Stimulated activated CD4-positive, alpha-beta T cell treated with anti-CD3 and anti-CD28 coated beads, Interleukin-12 subunit alpha, Interleukin-12 subunit beta, amount 100 ng/mL, for 4 hours (primary cell): ENCODE measurements around the gene INTS1.
"Not testable (repeated sequence)": the region's sequence is repeated elsewhere in the genome, so short reads cannot be mapped to it uniquely, and the experiment has no call there.

ENCODE experiments used
- DNase-seq: peaks from one replicate; pipeline ENCODE4 v3.0.0-alpha.2; 2020

INTS1 gene

DNA sequence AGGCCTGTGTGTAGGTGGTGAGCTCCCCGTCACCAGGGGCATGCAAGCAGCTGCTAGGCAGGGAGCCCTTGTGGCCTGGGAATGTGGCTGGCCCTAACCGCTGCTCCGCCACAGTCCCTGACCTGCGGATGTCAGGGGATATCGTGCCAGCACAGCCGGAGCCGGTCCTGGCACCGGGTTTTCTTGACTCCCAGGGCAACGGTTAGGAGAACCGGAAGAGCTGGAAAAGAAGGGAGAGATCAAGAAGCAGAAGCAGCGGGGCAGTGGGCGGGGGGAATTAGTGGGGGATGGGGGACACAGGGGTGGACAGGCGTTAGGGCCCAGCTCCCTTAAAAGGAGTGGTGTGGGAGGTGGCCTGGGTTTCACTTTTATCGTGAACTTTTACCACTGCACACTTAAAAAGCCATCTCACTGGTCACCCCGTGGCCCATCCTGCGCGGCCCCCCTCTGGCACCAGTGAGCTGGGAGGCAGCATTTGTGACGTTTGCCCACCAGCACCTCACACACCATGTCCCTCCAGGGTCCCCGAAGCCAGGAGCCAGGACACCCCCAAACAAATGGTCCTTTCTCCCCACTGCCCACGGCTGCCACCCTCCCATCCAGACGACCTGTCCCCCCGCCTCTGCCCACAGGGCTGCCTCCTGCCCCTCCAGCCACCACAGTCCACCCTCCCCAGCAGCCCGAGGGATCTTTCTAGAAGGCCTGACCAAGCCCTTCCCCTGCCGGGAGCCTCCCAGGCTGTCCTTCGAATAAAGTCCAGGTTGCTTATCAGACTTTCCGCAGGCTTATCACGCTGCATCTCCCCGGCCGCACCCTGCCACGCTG lies 43.2 kb downstream of the INTS1 start:
- DNase-seq, result no peak

DNA sequence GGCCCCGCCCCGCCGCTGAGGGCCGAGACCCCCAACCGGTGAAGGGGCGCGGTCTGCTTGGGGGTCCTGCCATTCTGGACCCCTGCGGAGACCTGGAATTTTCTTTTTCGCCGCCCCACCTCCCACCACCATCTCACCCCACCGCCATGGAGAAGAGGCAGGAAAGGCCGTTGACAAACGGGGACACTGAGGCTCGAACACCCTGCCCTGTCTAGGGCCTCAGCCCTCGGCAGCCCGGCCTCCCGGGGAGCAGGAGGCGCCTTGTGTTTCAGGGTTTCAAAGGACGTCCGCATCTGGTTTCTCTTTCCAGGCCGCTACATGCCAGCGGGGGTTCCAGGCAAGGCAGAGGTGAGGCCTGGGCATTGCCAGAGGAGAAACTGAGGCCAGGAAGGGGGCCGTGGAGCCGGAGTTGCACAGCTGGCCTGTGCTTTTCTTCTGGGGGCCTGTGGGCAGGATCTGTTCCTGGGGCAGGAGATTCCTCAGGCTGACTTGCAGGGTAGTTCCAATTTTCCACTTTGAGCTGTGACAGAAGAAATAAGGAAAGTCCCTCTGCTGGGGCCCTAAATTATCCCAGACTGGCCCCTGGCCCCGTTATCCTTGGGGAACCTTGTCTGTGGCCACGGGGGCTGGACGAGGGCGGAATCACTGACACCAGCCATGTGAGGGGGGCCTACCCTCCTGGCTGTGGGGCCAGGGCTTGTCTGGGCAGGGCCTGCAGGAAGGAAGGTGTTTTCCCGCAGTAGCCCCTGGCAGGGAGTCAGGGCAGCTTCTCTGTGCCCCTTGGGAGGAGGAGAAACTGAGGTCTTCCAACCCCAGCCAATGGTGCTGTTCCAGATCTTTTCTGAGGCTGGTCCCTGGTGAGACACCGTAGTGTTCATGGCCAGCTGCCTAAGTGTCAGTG lies 44.0 kb downstream of the INTS1 start:
- DNase-seq, result no peak

DNA sequence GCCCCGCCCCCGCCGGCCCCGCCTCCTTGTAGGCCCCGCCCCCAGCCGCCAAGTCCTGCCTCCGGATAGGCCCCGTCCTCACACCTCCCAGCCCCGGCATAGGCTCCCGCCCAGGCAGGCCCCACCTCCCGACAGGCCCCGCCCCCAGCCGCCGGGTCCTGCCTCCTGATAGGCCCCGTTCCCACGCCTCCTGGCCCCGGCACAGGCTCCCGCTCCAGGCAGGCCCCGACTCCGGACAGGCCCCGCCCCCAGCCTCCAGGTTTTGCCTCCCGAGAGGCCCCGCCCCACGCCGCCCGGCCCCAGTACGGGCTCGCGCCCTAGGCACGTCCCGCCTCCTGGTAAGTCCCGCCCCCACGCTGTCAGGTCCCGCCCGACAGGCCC lies 44.7 kb downstream of the INTS1 start:
- peak; percentile 96 for DNase-seq

DNA sequence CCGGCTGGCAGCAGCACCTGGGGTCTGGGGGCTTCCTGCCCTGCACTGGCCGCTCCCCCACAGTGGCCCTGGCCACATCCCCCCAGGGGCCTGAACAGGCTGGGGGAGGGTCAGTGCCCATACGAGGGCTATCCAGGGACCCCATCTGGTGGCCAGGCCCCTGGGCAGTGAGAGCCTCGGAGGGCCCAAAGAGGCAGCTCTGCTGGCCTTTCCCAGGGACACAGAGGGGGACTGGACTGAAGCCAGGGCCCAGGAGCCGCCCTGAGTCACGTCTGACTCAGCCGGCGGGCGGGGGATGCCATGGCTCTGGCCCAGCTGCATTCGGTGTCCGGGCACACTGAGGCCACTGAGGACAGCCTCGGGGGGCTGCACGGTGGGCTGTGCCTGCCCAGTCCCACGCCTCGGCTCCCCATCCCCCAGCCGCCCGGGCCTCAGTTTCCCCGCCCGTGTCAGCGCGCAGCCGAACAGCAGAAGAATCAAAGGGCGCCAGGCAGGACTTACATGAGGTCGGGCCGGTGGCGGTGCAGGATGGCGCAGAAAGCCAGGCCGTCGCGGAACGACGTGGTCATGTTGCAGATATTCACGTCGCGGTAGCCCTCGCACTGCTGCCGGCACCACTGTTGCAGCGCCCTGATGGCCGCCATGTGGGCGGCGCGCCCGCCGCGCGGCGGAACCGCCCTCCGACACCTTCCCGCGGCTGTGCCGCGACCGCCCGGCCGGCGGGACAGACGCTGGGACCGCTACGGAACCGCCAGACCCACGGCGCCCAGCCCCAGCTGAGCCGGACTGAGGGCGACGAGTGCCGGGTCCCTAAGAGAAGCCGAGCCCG lies 45.3 kb downstream of the INTS1 start, which contains the start of gene MICALL2:
Gene MICALL2 (minus strand): TSS at position 788 of the 829 bp plus-strand sequence. CDS start 144 bp downstream, at position 644.
- DNase-seq, result no peak

DNA sequence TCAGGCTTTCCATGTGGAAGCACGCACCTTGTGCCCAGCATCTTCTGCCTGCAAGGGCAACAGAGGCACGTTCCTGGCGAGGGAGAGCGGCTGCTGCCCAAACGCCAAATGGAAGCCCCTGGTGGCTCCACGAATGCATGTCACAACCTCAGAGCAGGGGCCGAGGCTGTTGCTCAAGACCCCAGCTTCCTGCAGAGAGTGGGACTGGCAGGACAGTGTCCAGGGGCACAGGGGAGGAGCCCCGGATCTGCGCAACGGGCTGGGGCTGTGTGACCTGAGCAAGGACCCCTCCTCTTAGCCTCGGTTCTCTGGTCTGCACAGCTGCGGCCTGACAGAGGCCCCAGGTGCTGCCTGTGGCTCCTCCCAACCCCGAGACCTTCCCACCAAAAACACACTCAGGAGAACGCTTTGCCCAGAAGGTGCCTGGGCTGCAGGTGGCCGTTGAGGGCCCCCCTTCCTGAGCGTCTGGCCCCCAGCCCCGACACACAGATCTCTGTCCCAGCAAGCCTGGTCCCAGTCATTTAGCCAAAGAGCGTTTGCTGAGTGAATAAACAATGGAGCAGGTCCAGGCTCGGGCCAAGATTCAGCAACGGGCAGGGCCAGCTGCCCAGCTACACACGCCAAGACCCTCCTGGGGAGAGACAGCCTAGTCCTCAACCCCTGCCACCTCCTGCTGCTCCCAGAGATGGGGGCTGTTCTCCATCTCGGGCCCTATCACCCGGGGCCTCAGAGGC lies 46.1 kb downstream of the INTS1 start:
- DNase-seq, result no peak

DNA sequence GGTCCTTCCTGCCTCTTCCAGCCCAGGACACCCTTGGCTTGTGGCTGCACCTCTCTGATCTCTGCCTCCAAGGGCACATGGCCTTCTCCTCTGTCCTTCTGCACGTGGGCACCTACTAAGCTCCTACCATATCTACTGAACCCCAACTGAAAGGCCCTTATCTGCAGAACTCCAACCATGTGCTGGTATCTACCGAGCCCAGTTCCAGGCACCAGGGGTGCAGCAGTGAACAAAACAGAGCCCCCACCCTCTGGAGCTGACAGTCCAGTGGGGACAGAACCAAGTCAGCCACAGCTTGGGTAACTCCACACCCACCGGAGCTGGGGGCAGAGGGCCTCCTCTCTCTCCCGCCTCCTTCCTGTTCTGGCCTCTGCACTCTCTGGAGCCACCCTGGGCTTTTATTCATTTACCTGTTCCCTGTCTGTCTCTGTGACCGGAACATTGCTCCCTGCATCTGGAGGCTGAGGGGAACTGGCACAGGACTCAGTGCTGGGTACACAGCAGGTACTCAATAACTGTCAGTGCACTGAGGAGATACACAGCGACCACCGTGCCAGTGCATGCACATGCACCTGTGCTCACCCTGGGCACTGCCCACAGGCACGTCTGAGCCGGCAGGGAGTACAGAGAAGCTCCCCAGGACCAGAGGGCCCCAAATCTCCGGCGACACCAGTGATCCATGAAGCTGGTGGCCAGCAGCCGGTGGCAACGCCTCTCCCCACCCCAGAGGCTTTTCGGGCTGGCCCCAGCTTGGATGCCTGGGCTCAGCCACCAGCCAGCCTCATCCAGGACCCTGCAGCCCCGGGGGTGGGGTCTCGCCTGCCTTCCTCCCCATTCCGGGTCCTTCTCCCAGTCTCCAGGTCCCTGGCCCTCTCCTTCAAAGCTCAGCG lies 46.9 kb downstream of the INTS1 start:
- DNase-seq, result no peak

DNA sequence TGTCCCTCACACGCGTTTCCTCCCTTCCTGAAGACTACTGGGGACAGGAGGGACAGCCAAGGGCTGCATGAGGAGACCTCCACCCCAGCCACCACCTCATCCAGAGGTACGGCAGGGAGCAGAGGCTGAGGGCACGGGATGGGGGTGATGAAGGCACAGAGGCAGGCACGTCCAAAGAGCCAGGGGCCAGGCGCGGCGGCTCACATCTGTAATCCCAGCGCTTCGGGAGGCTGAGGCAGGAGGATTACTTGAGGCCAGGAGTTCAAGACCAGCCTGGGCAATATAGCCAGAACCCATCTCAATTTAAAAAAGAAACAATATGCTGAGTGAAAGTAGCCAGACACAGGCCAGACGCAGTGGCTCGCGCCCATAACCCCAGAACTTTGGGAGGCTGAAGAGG lies 48.2 kb downstream of the INTS1 start:
- DNase-seq, result no peak

DNA sequence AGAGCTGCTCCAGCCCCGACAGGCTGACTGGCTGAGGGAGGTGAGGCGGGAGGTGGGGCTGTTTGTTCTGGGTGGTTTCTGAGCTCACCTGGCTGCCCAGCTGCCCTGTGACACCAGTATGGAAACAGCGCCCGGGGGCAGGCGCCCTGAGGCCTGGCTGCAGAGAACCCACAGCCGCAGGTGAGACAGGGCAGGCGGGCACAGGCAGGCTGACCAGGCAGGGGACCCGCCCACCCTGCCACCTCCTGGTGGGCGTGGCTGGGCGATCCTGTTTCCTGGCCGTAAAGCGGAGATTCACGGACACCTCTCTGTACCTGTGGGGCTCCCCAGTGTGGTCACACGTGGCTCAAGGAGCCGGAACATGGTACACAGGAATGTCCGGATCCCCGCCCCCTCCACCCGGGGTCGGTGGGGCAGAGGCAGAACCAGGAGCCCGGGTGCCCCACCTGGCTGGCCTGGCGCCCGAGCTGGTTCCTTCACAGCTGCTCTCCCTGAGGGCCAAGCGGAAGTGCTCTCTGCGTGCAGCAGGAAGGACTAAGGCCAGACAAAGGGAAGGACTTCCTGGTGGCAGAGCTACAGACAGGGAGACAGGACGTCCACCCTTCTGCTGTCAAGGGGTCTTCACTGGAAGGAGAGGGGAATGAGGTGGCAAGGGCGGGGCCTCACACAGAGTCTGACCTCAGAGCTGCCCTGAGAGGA lies 48.8 kb downstream of the INTS1 start:
- DNase-seq, result no peak

DNA sequence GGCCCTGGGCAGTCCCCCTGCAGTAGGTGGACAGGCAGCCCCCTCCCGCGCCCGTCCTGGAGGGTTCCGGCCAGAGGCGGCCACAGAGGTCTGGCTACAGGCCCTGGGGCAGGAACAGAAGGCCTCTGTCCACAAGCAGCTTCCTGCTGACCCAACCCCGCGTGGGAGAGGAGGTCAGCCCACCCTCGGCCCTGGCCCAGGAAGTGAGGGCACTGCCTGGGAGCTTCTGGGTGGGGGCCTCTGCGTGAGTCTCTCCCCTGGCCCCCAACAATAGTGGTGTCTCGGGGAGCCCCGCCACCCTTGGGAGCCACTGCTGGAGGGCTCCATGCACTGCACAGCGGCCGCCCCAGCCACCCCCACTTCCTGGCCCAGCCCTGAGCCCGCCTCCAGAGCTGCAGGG lies 49.6 kb downstream of the INTS1 start:
- no peak for DNase-seq

DNA sequence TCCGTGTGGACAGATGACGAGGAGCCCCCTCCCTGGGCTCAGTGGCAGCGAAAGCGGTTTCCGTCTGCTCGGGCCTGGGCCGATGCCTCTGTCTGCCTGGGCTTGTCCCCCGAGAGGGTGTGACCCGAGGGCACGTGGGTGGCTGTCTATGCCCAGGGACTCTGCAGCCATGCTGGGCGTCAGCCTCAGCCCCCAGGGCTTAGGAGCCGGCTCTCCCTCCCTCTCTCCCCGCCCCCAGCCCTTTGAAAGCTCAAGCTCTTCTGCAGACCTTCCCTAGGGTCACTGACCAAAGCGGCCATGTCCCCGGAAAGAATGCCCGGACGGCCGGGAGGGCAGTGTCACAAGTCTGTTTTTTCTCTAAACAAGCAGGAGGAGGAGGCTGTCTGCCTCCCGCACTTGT lies 52.0 kb downstream of the INTS1 start:
- DNase-seq, result no peak

DNA sequence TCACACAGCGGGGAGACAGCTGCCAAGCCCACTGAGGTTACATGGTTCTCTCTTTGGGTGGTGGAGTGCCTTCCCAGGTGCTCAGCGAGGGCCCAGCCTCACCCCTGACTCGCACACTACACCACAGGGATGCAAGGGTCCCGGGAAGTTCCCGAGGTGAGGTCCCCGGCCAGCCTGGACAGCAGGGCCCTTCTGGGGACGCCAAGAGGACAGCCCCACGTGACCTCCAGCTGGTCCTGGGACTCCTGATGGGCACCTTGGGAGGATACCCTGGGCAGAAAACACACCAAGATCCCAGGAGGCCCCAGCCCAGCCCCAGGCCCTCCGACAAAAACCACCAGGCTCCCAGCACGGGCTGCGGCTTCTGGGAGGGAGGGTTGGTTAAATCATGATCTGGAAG lies 53.2 kb downstream of the INTS1 start:
- no peak for DNase-seq

DNA sequence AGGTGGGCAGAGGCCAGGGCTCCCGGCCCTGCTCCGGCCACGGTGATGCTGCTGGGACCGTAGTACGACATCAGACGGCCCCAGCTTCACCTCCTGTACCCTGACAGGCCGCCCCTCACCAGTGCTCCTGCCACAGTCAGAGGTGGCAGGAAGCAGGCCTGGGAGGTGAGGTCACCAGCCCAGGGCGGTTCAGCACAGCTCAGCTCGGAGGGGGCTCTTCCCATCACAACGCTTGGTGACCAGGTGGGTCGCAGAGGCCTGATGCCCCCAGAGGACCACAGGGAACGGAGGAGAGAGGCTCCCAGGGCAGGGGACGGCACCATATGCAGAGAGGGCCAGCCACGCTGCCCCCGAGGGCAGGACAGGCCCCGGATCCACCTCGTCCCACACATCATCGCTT lies 53.8 kb downstream of the INTS1 start:
- no peak for DNase-seq

DNA sequence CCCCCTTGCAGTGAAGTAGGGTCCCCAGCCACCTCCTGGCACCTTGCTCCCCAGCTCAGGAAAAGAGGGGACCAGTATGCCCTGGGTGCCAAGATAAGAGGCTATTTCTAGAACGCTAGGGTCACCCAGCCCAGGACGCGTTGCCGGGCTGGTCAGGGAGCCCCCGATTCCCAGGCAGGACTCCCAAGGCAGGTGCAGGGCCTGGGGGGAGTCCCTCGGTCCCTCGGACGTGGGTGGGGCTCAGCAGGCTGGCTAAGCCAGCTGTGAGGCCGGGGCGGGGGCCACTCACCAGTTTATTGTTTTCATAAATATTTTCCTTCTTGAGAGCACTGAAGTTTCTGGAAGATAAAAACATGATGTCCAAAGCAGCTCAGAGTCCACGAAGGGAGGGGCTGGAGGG lies 54.2 kb downstream of the INTS1 start:
- DNase-seq, result no peak

DNA sequence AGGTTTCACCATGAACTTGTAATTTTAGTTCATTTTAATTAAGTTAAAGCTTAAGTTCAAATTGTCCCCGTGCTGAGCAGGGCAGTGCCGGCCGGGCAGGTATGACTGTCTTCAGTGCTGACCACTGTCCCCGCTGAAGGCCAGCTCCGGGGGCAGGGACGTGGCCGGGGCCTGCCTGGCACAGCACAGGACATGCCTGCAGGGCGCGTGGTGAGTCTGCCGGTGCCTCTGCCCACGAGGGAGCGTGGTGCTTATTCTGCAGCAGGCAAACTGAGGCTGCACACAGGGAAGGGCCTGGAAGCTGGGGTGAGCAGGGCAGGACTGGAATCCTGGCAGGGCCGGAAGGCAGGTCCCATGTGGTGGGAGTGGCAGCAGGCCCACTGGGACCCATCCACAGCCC lies 54.7 kb downstream of the INTS1 start:
- no peak for DNase-seq

DNA sequence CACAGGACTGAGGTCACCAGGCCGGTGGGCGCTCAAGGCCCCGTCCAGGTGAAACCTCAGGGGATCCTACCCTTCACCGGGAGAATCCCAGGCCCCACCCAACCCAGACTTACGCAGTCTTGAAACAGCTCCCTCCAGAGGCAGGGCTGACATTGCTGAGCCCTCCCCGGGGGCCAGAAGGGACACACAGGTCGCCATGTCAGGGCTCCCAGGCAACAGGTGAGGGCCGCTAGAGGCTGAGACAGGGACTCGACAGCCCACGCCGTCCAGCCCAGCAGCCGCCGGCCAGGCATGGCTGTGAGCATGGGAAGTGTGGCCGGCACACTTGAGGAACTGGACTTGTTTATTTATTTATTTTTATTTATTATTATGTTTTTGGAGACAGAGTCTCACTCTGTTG lies 55.2 kb downstream of the INTS1 start:
- DNase-seq, result no peak

DNA sequence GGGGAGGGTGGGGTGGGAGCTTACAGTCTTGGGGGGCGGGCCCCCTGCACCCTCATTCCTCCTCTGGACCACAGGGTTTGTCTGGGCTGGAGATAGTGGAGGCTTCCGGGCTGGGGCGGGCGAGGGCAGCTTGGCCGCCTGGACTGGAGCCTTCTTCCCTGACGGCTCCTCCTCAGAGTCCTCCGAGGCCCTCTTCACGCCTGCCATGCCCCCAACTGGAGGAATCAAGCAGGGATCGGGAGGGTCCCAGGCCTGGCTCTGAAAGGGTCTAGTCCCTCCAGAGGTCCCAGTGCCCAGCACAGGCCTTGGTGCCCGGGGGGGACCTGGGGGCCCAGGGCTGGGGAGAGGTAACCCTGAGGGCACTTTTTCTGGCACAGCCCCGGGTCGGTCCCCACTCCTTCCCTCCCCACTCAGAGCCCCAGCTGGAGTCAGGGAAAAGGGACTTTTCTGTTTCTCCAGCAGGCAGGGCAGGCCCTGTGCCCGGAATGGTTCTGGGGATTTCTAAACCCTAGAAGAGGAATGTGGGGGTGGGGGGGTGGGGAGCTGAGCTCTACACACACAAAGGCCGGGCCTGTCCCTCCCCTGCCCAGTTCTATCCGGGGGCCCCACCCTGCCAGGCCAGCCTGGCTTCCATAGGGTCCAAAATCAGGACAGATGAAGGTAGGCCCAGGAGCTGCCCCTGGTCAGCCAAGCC lies 56.5 kb downstream of the INTS1 start:
- DNase-seq, result no peak

DNA sequence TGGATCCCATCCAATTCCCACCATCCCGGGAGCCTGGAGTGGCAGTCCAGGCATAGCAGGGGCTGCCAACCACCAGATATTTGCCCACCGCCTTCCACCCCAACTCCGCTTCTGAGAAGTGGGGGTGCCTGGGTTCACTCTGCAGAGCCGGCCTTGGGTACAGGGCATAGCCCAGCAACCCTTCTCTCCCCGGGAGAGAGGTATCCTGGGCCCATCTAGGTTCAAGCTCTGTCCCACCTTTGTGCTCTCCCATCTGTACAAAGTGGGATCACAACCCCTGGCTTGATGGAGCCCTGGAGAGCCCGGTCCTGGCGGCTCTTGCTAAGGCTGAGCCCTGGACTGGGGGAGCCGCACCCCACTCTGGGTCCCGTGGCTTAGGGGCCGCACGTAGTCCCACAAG lies 57.1 kb downstream of the INTS1 start:
- DNase-seq, result no peak

DNA sequence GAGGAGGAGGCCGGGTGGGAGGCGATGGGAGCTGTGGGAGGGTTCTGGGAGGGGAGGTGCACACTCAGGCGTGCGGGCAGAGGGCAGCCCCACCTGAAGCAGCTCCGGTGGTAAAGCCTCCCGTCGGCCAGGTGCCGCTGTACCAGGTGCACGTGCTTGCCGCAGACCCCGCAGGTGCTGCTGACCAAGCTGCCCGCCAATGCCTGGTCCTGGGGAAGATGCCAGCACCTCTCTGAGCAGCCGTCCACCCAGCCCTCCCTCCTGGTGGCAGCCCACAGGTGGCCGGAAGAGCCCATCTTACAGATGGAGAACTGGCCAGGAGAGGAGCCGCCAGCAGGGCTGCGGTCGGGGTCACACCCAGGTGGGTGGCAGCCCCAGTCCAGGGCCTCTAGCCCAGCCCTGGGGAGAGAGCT lies 57.6 kb downstream of the INTS1 start:
- no peak for DNase-seq

DNA sequence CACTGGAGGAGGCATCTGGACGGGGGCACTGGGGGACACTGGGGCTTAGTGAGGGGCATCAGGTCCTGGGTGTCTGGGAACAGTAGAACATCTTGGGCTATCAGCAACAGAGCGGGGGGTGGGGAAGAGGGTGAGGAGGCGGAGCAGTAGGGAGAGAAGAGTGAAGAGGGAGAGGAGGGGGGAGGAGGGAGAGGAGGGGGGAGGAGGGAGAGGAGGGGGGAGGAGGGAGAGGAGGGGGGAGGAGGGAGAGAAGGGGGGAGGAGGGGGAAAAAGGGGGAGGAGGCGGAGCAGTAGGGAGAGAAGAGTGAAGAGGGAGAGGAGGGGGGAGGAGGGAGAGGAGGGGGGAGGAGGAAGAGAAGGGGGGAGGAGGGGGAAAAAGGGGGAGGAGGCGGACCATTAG lies 58.2 kb downstream of the INTS1 start:
- DNase-seq, result not testable (repeated sequence)

DNA sequence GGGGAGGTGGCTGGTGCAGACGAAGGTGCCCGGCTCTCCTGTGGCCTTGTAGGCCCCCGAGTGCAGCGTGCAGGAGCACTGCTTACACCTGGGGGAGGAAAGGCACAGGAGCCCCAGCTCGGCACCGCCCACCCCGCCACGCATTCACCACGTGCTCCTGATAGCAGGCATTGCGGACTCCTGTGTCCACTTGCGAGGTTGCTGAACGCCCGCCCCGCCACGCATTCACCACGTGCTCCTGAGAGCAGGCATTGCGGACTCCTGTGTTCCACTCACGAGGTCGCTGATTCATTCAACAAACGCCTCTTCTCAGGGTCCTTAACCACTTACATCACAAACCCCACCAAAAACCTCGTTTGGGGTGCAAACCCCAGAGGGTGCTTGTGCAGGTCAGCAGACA lies 58.8 kb downstream of the INTS1 start:
- DNase-seq, result no peak
